GM19397 (cell line): ENCODE measurements around the gene ADRM1.

ENCODE experiments used
- ATAC-seq: cut with Tn5 transposase; IDR thresholded peaks from one replicate; pipeline ENCODE4 v1.9.1; 2021; ENCODE audit warnings: mild to moderate bottlenecking, moderate library complexity; ENCODE audit not compliant: unreplicated experiment

Gene ADRM1

DNA sequence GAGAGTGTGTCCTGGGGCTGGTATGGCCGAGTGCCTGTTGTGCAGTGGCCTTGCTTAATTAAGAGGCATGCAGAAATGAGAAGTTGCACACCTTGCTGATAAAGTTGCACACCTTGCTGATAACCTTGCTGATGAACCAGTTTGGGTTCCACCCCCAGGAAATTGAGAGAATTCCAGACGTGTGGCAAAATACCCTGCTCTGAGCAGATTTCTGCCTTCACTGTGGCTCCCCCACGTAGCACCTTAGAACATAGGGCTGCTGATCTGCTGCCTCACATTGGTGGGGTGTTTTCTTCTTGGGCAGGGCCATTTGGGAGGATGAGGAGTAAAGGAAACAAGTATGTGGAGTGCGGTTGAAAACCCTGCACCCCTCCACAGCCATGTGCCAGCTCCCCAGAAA lies 22.5 kb upstream of the ADRM1 start:
- no peak for ATAC-seq

DNA sequence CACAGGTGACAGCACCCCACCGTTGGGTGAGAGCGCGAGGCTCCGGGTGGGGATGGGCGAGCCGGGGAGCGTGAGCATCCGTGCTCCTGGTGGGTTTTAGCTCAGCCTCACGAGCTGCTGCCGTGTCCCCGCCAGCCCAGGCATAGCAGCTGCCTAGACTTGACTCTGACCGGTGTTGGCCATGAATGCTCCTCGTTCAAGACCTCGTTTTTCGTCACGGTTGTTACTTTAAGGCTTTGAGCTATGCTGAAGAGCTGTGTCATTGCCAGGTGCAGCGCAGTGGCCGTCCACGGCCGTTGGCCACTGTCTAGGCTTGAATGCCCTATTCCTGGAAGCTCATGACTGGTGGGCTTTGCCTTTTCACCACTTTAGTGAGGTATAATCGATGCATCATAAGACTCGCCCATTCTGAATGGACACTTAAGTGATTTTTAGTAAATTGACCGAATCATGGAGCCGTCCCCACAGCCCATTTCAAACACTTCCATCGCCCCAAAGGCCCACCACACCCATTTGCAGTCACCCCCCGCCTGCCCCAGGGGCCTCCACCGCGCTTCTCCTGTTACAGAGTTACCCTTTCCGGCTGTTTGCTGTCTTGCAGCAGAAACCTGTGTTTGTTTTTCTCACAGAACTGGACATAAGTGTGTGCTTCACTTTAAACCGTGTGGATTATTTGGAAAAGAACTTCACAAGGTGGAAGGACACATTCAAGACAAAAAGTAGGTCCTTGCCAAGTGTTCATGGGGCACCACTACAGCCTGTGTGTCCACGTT lies 21.4 kb upstream of the ADRM1 start:
- ATAC-seq = no peak

DNA sequence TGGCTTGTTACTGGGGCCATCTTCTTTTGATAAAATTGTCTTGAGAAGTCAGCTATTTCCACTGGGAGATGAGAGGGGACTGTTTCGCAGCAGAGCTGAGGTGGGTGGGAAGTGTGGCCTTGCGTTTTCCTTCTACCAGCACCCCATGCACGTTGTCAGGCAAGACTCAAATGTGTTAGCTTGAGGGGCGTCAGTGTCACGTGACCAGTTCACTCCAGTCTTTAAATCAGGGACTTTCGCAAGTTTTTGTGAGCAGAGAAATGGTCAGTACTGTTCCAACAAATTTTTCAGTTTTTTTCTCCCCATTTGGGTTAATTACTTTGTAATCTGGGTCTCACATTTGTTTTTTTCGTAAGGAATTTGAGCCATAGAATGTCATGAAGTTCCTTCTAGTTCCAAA lies 20.7 kb upstream of the ADRM1 start:
- ATAC-seq = no peak

DNA sequence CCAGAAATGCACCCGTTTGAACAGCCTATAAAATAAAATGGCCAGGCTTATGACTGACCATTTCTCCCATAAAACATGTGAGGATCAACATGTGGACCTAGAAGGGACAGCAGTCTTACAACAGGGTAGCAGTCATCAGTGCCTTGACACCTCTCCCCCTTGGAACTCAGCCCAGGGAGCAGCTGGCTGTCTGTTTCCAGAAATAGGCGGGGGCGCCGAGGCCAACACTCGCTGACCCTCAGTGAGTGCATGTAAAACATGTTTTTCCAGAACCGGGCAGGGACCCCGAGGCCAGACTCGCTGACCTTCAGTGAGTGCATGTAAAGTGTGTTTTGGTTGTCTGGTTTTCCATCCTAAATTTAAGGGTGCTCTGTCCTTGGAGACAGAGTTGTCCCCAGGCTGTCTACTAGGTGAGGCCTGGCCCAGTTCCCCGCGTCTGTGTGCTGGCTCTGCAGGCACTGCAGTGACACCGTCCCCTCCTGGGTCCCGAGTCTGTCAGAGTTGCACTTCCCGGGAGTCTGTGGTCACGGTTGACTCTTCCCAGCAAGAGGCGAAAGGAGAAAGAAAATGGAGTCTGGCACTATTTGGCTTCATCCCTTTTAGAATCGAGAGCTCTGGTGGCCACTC lies 19.8 kb upstream of the ADRM1 start:
- no peak for ATAC-seq

DNA sequence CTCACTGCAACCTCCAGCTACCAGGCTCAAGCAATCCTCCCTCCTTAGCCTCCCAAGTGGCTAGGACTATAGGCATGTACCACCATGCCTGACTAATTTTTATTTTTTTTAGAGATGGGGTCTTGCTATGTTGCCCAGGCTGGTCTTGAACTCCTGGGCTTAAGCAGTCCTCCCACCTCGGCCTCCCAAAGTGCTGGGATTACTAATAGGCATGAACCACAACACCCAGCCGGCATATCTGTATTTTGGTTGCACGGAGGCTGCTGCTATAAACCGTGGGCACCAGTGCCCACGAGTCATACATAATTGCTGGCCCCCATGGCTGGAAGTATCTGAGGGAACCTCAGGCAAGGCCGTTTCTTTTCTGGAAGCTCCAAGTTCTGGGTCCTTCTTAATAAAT lies 18.3 kb upstream of the ADRM1 start:
- no peak for ATAC-seq

DNA sequence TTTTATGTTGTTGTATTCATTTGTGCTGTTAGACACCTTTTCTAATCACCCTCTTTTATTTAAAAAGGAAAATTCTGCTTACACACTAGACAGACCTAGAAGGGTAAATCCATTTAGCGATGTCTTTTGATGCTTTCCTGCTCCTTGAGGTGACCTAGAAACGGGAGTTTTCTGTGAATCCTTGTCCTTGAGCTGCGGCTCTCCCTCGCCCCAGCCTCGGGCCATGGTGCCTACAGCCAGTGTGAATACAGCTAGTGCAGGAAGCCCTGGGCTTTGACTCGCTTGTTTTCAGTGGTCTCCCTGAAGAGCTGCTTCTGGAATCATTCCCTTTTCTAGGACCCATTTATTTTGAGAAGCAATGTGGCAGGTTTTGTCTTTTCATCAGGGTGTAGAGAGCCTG lies 17.6 kb upstream of the ADRM1 start:
- no peak for ATAC-seq

DNA sequence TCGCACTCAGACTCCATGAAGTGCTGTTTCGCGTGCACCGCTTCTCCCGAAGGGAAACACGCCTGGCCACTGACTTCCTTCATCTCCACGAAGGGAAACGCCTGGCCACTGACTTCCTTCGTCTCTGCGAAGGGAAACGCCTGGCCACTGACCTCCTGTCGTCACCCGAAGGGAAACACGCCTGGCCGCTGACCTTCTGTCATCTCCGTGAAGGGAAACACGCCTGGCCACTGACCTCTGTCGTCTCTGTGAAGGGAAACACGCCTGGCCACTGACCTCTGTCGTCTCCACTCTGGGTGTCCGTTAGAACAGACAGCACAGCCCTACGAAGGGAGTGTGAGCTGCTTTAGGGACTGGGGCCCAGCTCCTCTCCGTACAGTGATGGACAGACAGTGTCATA lies 17.1 kb upstream of the ADRM1 start:
- no peak for ATAC-seq

DNA sequence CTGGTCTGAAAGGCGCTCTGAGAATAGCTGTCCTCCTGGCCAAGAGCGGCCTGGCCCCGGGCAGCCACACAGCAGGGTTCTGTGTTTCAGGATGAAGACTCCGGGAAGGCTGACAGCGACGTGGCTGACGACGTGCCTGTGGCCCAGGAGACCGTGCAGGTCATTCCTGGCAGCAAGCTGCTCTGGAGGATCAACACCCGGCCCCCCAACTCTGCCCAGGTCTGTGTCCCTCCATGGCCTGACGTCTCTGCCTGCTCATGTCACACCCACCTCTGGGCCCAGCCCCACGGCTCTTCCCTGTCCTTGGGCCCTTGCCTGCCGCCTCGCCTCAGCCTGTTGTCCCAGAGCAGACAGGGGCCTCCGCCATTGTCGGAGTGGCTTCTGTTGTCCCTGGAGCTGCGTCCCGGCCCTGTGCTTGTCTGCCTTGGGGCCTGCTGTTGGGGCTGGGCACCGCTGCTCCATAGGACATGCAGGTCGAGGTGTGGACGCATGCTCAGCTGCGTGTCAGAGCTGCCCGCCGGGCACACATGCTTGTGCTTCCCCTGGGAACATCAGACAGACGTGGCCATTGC lies 16.2 kb upstream of the ADRM1 start:
- no peak for ATAC-seq

DNA sequence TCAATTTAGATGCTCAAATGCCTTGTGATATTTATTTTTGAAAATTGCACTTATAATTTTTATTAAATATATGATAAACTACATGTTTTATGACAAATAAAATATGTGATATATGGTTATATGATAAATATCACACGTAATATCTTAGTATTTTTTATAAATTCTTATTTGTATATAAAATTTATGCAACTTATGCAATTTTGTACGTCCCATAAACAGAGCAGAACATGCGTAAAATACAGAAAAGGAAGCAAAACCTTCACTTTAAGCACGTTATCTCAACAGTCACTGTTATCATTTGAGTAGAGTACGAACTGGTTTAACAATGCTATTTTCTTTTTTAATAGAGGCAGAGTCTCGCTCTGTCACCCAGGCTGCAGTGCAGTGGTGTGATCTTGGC lies 15.7 kb upstream of the ADRM1 start:
- ATAC-seq = no peak

DNA sequence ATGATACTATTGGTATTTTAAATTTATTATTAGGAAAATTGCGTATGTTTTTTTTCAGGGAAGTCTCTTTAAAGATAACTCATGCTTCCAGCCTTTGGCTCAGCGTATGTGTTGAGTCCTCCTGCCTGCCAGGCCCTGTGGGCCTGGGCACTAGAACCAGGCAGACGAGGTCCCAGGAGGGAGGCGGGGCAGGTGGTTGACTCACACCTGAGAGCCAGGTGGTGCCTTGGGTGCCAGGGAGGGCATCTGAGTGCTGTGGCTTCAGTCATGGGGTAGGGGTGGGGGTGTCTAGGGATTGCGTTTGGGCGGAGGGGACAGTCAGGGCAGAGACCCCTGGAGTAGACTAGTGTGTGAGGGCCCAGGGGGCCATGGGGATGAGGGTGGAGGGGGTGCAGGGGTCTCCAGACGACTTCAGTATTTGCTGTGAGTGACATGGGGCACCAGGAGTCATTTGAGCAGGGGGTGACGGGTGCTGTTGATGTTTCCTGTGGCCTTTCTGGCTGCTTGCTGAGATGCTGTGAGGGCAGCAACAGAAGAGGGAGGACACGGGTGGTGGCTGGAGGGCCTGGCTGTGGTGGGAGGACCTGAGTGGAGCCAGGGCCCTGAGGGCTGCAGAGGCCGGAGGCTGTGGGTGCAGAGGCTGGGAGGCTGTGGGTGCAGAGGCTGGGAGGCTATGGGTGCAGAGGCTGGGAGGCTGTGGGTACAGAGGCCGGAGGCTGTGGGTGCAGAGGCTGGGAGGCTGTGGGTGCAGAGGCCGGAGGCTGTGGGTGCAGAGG lies 14.8 kb upstream of the ADRM1 start:
- no peak for ATAC-seq

DNA sequence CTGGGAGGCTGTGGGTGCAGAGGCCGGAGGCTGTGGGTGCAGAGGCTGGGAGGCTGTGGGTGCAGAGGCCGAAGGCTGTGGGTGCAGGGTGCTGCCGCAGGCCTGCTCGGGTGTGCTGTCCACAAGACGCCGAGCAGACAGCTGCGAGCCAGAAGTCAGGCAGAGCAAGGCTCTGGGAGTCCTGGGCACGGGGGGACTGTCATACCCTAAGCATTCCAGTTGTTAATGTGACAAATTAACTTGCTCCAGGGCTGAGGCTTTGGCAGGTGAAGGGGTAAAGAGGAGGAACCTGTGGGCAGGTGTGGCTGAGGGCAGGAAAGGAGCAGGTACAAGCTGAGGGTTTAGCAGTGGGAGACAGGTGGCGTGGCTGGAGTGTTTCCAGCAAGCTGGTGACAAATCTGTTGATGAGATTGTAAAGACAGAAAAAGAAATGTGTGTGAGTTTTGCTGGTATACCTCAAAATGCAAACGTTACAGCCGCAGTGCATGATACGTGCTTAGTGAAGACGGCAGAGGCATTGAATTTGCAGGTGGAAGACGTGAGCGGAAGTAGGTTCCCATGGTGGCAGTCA lies 14.2 kb upstream of the ADRM1 start:
- no peak for ATAC-seq

DNA sequence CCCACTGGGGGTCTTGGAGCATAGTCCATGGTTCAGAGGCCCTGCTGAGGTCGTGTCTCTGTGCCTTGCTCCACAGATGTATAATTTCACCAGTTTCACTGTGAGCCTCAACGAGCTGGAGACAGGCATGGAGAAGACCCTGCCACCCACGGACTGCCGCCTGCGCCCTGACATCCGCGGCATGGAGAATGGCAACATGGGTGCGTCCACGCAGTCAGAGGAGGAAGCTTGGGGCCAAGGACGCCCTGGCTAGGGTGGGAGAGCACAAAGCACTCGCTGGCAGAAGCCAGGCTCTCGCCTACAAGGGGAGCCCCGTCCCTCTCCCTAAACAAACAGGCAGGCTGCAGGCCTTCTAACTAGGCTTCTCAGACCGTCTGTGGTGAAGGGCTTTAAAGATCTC lies 13.7 kb upstream of the ADRM1 start:
- ATAC-seq = no peak

DNA sequence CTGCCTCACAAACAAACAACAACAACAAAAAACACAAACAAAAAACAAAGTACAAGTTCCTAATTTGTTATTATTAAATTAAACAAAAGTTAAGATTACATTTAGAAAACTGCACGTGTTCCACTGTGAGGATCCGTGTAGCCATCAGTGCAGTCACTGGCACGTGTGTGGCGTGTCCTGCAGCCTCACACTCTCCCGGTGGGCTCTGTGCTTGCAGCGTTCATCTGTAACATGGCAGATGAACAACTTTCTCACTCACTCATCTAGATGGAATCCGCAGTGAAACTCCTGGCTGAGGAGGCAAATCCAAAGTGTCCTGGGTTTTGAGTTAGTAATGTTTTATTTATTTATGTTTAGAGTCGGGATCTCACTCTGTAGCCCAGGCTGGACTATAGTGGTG lies 12.9 kb upstream of the ADRM1 start:
- ATAC-seq = no peak

DNA sequence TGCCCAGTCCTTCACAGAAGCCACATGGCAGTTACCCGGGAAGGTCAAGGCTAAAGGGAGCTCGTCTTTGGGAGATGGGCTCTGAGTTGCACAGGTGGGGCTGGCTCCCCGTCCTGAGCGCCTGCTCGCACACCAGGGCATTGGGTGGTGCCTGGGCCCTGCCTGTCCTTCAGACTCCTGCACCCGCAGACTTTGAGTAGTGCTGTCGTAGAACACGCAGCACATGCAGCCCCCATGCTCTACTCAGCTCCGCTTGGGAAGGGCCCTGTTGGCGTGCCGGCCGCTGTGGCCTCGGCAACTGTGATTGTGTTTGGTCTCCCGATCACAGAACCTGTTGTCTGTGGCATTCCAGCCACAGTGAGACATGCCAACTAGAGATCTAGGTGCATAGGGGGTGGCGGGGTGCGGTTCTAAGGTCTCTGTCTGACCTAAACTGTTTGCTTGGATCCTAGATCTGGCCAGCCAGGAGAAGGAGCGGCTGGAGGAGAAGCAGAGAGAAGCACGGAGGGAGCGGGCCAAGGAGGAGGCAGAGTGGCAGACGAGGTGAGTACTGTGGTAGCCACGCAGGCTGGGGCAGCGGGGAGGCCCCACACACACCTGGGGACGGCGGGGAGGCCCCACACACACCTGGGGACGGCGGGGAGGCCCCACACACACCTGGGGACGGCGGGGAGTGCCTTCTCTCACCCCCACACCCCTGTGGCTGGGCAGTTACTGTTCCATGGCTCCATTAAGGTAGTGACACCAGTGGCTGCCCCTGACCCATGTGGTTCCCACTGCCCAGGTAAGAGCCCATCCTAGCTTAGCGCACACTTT lies 11.3 kb upstream of the ADRM1 start:
- no peak for ATAC-seq

DNA sequence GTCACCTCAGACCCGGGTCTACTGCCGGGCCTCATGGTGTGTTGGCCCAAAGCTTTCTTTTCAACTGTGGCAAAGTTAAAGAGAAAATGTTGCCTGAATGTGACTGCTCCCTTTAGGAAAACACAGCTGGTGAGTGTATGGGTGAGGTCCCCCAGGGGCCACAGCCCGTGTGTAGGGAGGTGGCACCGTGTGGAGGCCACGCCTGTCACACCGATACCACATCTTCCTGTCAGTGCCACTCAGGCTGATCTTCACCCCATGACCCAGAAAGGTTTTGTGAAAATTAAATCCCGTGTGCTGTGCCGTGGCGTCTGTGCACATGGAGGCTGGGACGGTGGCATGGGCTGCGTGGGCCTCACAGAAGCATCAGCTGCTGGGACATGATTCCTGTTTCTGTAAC lies 10.7 kb upstream of the ADRM1 start:
- no peak for ATAC-seq

DNA sequence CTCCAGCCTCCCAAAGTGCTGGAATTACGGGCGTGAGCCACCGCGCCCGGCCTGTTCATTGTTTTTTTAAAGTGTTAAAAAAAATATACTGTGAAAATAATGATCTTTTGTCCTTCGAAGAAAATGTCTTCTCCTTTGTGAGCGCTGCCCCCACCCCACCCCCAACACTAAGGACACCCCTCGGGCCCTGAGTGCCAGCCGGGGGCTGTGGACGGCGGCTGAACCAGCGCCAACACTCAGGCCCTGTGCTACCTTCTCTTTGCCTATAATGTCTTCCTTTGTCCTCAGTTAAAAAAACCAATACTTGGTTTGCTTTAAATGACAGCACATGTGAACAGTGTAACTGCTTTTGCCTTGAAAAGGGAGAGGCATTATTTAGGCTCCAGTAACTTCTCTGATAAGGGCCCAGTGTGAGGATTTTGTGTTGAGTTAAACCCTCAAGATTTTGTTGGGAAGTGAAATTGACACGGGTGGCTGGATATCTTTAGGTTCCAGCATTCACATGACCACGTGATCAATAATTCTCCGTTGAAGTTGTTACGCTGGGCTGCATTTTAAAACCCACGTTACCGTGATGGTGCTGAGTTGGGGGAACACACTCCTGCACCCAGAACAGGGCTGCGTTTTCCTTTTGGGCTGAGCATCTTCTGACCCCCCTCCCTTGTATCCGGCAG lies 9.5 kb upstream of the ADRM1 start:
- no peak for ATAC-seq

DNA sequence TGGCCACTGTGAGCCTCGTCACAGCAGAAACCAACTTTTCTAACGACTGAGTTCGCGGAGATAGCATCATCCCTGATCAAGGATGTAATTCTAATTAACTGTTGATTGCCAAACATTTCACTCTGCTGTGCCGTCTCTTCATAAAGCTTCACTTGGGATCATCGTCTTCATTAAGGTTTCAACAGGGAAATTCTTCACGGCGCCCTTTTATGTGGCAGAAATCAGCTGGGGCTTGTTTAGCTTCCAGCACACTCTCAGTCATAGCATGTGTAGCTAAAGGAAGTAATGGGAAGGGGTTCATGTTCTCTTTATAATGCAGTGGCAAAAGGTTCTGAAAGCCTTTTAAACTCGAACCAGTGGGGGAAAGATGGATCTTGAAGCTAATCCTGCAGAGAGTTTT lies 8.9 kb upstream of the ADRM1 start:
- no peak for ATAC-seq

DNA sequence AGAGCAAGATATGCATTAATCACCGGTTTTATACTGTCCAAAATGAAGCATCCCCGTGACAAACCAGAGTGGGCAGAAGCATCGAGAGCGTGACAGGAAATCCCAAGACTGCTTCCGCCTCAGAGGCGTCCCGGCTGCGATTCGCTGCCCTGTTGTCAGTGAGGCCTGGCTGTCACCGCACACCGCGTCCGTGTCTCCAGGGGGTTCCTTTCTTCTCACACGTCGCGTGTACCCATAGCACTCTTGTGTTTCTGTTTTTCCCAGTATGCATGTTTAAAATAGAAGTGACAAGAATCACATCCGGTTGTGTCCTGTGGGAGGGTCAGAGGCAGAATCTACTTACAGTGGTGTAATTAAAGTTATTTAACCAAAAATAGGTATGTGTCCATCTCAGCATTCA lies 8.3 kb upstream of the ADRM1 start:
- no peak for ATAC-seq

DNA sequence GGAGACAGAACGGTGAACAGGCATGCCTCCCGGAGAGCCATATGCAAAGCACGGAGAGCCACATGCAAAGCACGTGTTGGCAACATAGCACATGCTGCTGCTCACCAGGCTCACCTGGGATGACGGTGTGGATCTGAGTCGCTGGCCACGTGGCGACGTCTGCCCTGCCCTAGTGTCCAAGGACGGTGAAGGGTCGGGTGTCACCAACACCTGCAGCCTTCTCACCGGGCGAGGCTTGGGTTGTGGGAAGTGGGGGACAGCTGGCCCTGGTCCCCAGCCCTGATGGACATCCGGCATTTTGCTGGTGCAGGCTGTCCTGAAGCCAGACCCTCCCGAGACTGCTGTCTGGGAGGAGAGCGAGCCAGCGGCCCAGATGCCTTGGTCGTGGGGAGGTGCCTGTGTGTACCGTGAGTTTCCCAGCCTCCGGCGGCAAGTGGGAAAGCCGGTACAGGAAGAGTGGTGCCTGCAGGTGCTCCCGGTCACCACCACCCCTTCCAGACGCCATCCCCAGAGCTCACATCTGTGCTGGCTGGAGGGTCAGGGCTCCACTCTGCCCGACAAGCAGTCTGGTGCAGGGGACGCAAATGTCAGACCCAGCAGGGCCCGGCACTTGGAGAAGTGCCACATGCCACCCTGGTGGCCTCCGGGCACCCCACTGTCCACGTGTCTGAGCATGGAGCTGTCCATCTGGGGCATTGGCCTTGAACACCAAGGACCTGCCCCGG lies 5.9 kb upstream of the ADRM1 start:
- ATAC-seq = no peak
